Brain microvascular endothelial cell (primary cell): ENCODE data around the gene PDZRN3.

ENCODE experiments used
- DNase-seq: peaks from one replicate; pipeline ENCODE4 v3.0.0-alpha.2; 2020
- H3K27ac ChIP-seq: fragments of 250-450 bp; sonication (Bioruptor Pico); 2 replicates; pipeline ENCODE4 v1.5.1; 2020; ENCODE audit warnings: mild to moderate bottlenecking, moderate library complexity
- H3K27me3 ChIP-seq: fragments of 250-450 bp; sonication (Bioruptor Pico); replicated peaks from 2 replicates; pipeline ENCODE4 v1.5.1; 2020; ENCODE audit warnings: mild to moderate bottlenecking
- H3K36me3 ChIP-seq: fragments of 250-450 bp; sonication (Bioruptor Pico); replicated peaks from 2 replicates; pipeline ENCODE4 v1.5.1; 2020; ENCODE audit warnings: mild to moderate bottlenecking
- H3K4me3 ChIP-seq: 2 replicates; pipeline ENCODE4 v1.5.1; 2011; ENCODE audit warnings: low read depth, mild to moderate bottlenecking, control low read depth, low read length, moderate library complexity
- CTCF ChIP-seq: IDR thresholded peaks from 2 replicates; pipeline ENCODE4 v1.5.1; 2011; ENCODE audit warnings: low read depth, mild to moderate bottlenecking, moderate library complexity, low read length, control low read depth, inconsistent platforms; ENCODE audit errors: missing control alignments
- in situ Hi-C: cut with HindIII; loops from 2 replicates; pipeline ENCODE4 v1.10.0; 2017; ENCODE audit warnings: low sequenced_read_pairs, low pct_ligation_motif_present

Gene PDZRN3

GRCh38 chr3:73600293-73600938 lies 24.3 kb downstream of the PDZRN3 start:
- in situ Hi-C loops, result no loop called here
- Histone ChIP-seq H3K27me3 (no peaks in the 10 kb centered on the region), H3K27ac (no peak overlapping the region), H3K4me3 (no peak overlapping the region), H3K36me3 (no peaks in the 10 kb centered on the region)
- DNase-seq, result no peak
- TF ChIP-seq CTCF, result no peak

GRCh38 chr3:73599605-73600004 lies 25.1 kb downstream of the PDZRN3 start:
- in situ Hi-C loops, result no loop called here
- Histone ChIP-seq H3K27ac (no peak overlapping the region), H3K27me3 (no peaks in the 10 kb centered on the region), H3K36me3 (no peaks in the 10 kb centered on the region), H3K4me3 (no peak overlapping the region)
- no peak for TF ChIP-seq CTCF
- DNase-seq, result no peak

- Histone ChIP-seq H3K27ac (no peak overlapping the region), H3K36me3 (no peaks in the 10 kb centered on the region), H3K27me3 (no peaks in the 10 kb centered on the region), H3K4me3 (no peak overlapping the region)
- in situ Hi-C loops, result no loop called here
- no peak for TF ChIP-seq CTCF
- no peak for DNase-seq
These were observed 27.3 kb downstream of the PDZRN3 start for GRCh38 chr3:73597476-73597875.

- in situ Hi-C loops, result no loop called here
- H3K27ac ChIP-seq, result no peak overlapping the region
- H3K36me3 ChIP-seq, result no peaks in the 10 kb centered on the region
- H3K27me3 ChIP-seq, result no peaks in the 10 kb centered on the region
- no peak overlapping the region for H3K4me3 ChIP-seq
- no peak for DNase-seq
- TF ChIP-seq CTCF, result no peak
These were observed 32.3 kb downstream of the PDZRN3 start for GRCh38 chr3:73592154-73593144.

- no peak for TF ChIP-seq CTCF
- H3K27me3 ChIP-seq, result no peaks in the 10 kb centered on the region
- in situ Hi-C loops, result no loop called here
- H3K36me3 ChIP-seq, result no peaks in the 10 kb centered on the region
- DNase-seq, result no peak
- H3K4me3 ChIP-seq, result no peak overlapping the region
- H3K27ac ChIP-seq, result no peak overlapping the region
These were observed 33.4 kb downstream of the PDZRN3 start for GRCh38 chr3:73591286-73591800.
